Vagina (tissue), 2 donors: Measurements from ENCODE around the gene ITGAL. TPM values are rescaled to one million over a fixed set of nuclear protein-coding genes. Genes with fewer than 3 reads are reported as not detected.

Experiments
- DNase-seq, 2 donors: peaks; one replicate each; pipeline ENCODE4 v3.0.0-alpha.2; 2017; ENCODE audit errors: extremely low spot score in 2 of 2
- H3K27ac ChIP-seq: fragments of 200-600 bp; sonication (generic); one replicate; pipeline ENCODE4 v1.5.1; 2019
- H3K27me3 ChIP-seq: fragments of 200-600 bp; sonication (generic); one replicate; pipeline ENCODE4 v1.5.1; 2019
- H3K36me3 ChIP-seq, 2 donors: fragments of 200-600 bp; sonication (generic); one replicate each; pipeline ENCODE4 v1.5.1; 2017 to 2019
- H3K4me1 ChIP-seq: fragments of 200-600 bp; sonication (generic); one replicate; pipeline ENCODE4 v1.5.1; 2019
- H3K4me3 ChIP-seq, 2 donors: fragments of 200-600 bp; sonication (generic); 1 replicate in 1 of 2; 2 replicates in 1 of 2; pipeline ENCODE4 v1.5.1; 2016 to 2019
- H3K9me3 ChIP-seq: fragments of 200-600 bp; sonication (generic); one replicate; pipeline ENCODE4 v1.5.1; 2019
- POLR2A ChIP-seq, 2 donors: fragments of 450-650 bp; IDR thresholded peaks; one replicate each; pipeline ENCODE4 v1.6.1; 2017; ENCODE audit warnings: antibody characterized with exemption in 2 of 2, mild to moderate bottlenecking in 2 of 2, moderate library complexity in 2 of 2
- POLR2AphosphoS5 ChIP-seq, 2 donors: sonication (generic); formaldehyde crosslinking; IDR thresholded peaks; one replicate each; pipeline ENCODE4 v1.9.0; 2017; ENCODE audit warnings: antibody characterized with exemption in 2 of 2, mild to moderate bottlenecking in 2 of 2, low read depth in 1 of 2; ENCODE audit not compliant: insufficient read depth in 1 of 2
- intact Hi-C: fragments of 100-400 bp; cut with DNase I; formaldehyde crosslinking; loops from one replicate; pipeline ENCODE4 v1.15.1; 2023
- total RNA-seq: library from RNA; depleted of rRNA; stranded (reverse); fragments of >200 nt; gene quantifications from one replicate; pipeline ENCODE4 v1.2.3, GENCODE V29; 2016
- TF ChIP-seq, protein P1 (sequence below), 3 experiments: fragments of 450-650 bp in 2 of 3; fragments of 200-600 bp in 1 of 3; sonication (generic) in 1 of 3; IDR thresholded peaks; one replicate each; pipeline ENCODE4 v1.5.1; 2017 to 2019; ENCODE audit warnings: antibody characterized with exemption in 3 of 3, mild to moderate bottlenecking in 2 of 3, moderate library complexity in 2 of 3

Gene ITGAL
- total RNA-seq, 1 donor from 2014 or later = 5.4 TPM

DNA sequence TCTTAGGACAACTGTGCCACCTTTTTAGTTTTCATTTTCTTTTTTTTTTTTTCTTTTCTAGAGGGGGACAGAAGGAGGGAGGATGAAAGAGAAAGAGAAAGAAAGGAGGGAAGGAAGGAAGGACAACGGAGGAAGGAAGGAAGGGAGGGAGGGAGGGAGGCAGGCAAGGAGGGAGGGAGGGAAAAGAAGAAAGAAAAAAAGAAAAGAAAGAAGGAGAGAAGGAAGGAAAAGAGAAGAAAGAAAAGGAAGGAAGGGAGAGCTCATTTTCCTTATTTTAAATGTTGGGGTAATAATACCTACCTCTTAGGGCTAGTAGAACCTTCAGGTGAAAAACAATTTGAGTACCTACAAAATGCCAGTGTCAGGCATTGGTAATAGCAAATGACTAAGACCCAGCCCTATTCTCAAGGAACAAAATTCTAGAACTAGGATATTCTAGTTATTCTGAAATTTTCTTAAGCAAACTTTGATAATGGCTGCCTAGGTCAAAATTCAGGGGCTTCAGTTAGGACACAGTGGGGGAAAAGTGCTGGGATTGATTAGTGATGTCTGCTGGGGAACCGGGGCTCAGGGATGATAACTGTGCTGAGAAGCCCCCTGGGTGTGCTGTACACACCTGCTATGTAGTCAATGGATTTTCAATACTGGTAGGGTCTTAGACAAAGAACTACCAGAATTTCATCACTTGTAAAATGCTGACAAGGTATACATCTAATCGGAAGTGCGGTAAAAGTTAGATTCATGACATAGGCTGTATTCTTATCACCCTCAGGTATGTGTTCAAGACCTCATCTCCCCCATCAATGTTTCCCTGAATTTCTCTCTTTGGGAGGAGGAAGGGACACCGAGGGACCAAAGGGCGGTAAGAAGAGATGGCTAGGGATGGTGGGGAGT, 31.1 kb downstream of the ITGAL start:
- no peak for DNase-seq
- Histone ChIP-seq H3K4me1 (no peaks in the 10 kb centered on the region), H3K9me3 (no peaks in the 10 kb centered on the region), H3K27me3 (no peaks in the 10 kb centered on the region), H3K4me3 (no peak overlapping the region), H3K27ac (no peak overlapping the region), H3K36me3 (no peaks in the 10 kb centered on the region)
- intact Hi-C loops = no loop called here
- TF ChIP-seq POLR2A (IDR thresholded peaks at IDR 0.05) = no peak
- TF ChIP-seq, protein P1, sequence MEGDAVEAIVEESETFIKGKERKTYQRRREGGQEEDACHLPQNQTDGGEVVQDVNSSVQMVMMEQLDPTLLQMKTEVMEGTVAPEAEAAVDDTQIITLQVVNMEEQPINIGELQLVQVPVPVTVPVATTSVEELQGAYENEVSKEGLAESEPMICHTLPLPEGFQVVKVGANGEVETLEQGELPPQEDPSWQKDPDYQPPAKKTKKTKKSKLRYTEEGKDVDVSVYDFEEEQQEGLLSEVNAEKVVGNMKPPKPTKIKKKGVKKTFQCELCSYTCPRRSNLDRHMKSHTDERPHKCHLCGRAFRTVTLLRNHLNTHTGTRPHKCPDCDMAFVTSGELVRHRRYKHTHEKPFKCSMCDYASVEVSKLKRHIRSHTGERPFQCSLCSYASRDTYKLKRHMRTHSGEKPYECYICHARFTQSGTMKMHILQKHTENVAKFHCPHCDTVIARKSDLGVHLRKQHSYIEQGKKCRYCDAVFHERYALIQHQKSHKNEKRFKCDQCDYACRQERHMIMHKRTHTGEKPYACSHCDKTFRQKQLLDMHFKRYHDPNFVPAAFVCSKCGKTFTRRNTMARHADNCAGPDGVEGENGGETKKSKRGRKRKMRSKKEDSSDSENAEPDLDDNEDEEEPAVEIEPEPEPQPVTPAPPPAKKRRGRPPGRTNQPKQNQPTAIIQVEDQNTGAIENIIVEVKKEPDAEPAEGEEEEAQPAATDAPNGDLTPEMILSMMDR (IDR thresholded peaks at IDR 0.05) = no peak
- TF ChIP-seq POLR2AphosphoS5 (IDR thresholded peaks at IDR 0.05; ENCODE audit: insufficient read depth in 1 of 2, low read depth in 1 of 2) = no peak

DNA sequence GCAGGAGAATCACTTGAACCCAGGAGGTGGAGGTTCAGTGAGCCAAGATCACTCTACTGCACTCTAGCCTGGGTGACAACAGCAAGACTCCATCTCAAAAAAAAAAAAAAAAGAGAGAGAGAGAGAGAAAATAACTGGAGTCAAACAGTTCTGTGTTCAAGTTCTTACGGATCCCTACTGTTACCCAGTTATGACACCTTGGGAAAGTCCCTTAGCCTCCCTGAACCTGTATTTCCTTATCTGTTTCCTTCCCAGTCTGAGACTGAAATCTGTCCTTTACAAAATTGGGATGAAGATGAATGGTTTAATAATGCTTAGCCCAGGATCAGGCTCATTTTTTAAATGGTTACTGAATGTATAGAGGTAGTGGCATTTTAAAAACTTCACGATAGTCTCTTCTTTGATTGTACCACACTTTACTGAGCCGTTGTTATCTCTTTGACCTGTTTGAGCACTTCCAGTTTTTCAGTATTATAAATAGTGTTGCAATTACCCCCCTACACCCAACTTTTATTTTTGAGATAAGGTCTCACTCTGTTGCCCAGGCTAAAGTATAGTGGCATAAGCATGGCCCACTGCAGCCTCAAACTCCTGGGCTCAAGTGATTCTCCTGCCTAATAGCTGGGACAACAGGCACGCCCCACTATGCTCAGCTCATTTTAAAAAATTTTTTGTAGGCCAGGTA, 36.7 kb downstream of the ITGAL start:
- no peaks in the 10 kb centered on the region for H3K4me1 ChIP-seq
- no peaks in the 10 kb centered on the region for H3K36me3 ChIP-seq
- H3K4me3 ChIP-seq = no peak overlapping the region
- intact Hi-C loops = no loop called here
- no peak for DNase-seq
- TF ChIP-seq POLR2A (IDR thresholded peaks at IDR 0.05) (no peak), POLR2AphosphoS5 (IDR thresholded peaks at IDR 0.05; ENCODE audit: insufficient read depth in 1 of 2, low read depth in 1 of 2) (no peak)
- TF ChIP-seq, protein P1 (IDR thresholded peaks at IDR 0.05) = no peak
- H3K27me3 ChIP-seq = no peaks in the 10 kb centered on the region
- no peaks in the 10 kb centered on the region for H3K9me3 ChIP-seq
- H3K27ac ChIP-seq = no peak overlapping the region

DNA sequence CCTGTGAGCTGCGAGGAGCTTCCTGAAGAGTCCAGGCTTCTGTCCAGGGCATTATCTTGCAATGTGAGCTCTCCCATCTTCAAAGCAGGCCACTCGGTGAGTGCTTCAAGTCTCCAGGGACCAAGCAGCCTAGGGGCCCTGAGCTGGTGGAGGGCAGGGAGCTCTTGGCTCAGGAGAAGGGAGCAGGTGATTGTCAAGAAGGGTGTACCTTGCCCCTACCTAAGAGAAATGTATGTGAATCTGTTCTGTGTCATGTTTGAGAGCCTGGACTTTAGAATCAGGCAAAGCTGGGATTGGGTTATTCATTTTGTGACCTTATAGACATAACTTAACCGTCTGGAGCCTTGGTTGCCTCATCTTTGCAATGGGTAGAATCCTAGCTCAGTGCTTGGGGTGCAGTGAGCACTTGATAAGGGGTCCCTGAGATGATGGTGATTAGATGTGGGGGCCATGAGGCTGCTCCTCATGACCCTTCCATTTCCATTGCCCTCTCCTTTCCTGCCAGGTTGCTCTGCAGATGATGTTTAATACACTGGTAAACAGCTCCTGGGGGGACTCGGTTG, 37.9 kb downstream of the ITGAL start:
- intact Hi-C loops = no loop called here
- H3K4me1 ChIP-seq = no peaks in the 10 kb centered on the region
- TF ChIP-seq, protein P1 (IDR thresholded peaks at IDR 0.05) = no peak
- no peak for TF ChIP-seq POLR2A (IDR thresholded peaks at IDR 0.05)
- TF ChIP-seq POLR2AphosphoS5 (IDR thresholded peaks at IDR 0.05; ENCODE audit: insufficient read depth in 1 of 2, low read depth in 1 of 2) = no peak
- no peaks in the 10 kb centered on the region for H3K36me3 ChIP-seq
- H3K9me3 ChIP-seq = no peaks in the 10 kb centered on the region
- no peak overlapping the region for H3K27ac ChIP-seq
- DNase-seq = no peak
- H3K4me3 ChIP-seq = no peak overlapping the region
- H3K27me3 ChIP-seq = no peaks in the 10 kb centered on the region

DNA sequence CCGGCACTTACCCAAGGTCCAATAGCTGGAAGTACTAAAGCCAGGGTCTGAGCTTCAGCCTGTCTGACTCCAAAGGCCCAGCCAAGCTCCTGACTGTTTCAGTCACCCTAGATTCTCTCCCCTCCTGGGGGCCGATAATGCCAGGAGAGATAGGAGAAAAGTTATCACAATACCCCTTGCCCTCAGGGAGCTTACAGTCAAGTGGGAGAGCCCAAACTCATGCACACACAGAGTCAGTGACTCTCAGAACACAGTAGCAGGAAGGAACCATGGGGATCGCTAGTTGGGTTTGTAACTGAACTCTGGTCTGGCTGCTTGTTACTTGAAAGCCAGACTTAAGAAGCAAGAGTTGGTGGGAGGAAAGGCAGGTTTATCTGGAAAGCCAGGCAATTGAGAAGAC, 39.0 kb downstream of the ITGAL start:
- no peaks in the 10 kb centered on the region for H3K9me3 ChIP-seq
- no peaks in the 10 kb centered on the region for H3K4me1 ChIP-seq
- intact Hi-C loops = no loop called here
- DNase-seq = no peak
- TF ChIP-seq POLR2AphosphoS5 (IDR thresholded peaks at IDR 0.05; ENCODE audit: insufficient read depth in 1 of 2, low read depth in 1 of 2) (no peak), POLR2A (IDR thresholded peaks at IDR 0.05) (no peak)
- TF ChIP-seq, protein P1 (IDR thresholded peaks at IDR 0.05) = no peak
- no peaks in the 10 kb centered on the region for H3K36me3 ChIP-seq
- no peaks in the 10 kb centered on the region for H3K27me3 ChIP-seq
- no peak overlapping the region for H3K4me3 ChIP-seq
- no peak overlapping the region for H3K27ac ChIP-seq
